ENCODE results near the gene ASB16. TPM values are rescaled to one million over a fixed set of nuclear protein-coding genes. Genes with fewer than 3 reads are reported as not detected.
A peak's percentile ranks its signal among the peaks of the same experiment; 100 is the strongest.

The ASB16 gene
- total RNA-seq, 1 experiment from 2014 or later = 0.11 TPM

DNA sequence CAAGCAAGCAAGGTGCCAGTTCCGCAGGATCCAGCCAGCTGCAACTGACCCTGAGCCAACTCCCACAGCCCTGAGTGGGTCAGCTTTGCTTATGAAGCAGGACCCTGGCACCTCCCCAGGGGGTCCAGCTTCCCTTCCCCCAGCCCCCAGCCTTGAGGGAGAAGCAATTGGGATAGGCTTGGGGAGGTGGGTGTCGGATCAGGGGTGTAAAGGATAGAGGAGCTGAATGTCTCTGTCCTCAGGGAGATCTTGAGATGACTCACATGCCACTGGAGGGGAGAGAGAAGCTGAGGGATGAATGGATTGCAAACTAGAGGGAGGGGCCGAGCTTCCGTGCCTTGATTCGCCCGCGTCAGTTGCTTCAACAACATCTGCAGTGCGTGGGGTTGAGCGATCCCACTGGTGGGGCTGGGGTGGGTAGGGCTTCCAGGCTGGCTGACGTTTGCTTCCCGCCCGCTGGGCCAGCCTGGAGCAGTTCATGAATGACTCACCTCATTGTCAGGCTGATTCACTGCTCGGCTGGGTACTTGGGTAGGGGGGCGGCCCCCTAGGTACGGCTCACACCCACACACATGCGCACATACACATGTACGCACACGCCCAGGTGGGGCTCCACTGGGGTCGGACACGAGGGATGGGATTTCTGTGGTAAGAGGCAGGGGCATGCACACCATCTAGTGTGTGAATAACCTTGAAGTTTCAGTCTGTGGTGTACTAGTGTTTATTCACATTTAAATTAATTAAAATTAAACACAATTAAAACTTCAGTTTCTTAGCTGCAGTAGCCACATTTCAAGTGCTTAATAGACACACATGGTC, 32.4 kb upstream of the ASB16 start (continued):
- no peak for TF ChIP-seq JAZF1 (CRISPR knock-in tag; IDR thresholded peaks at IDR 0.05)
- TF ChIP-seq, protein P1, sequence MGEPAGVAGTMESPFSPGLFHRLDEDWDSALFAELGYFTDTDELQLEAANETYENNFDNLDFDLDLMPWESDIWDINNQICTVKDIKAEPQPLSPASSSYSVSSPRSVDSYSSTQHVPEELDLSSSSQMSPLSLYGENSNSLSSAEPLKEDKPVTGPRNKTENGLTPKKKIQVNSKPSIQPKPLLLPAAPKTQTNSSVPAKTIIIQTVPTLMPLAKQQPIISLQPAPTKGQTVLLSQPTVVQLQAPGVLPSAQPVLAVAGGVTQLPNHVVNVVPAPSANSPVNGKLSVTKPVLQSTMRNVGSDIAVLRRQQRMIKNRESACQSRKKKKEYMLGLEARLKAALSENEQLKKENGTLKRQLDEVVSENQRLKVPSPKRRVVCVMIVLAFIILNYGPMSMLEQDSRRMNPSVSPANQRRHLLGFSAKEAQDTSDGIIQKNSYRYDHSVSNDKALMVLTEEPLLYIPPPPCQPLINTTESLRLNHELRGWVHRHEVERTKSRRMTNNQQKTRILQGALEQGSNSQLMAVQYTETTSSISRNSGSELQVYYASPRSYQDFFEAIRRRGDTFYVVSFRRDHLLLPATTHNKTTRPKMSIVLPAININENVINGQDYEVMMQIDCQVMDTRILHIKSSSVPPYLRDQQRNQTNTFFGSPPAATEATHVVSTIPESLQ (CRISPR knock-in tag; IDR thresholded peaks at IDR 0.05) = no peak
- no peak for TF ChIP-seq NR3C1 (CRISPR knock-in tag; conservative IDR thresholded peaks at IDR 0.05; ENCODE audit: low read depth)
- TF ChIP-seq SMAD3 (CRISPR knock-in tag; IDR thresholded peaks at IDR 0.05; ENCODE audit: borderline replicate concordance) = no peak
- TF ChIP-seq FOXJ3 (CRISPR knock-in tag; IDR thresholded peaks at IDR 0.05; ENCODE audit: borderline replicate concordance) = no peak
- TF ChIP-seq, protein P2, sequence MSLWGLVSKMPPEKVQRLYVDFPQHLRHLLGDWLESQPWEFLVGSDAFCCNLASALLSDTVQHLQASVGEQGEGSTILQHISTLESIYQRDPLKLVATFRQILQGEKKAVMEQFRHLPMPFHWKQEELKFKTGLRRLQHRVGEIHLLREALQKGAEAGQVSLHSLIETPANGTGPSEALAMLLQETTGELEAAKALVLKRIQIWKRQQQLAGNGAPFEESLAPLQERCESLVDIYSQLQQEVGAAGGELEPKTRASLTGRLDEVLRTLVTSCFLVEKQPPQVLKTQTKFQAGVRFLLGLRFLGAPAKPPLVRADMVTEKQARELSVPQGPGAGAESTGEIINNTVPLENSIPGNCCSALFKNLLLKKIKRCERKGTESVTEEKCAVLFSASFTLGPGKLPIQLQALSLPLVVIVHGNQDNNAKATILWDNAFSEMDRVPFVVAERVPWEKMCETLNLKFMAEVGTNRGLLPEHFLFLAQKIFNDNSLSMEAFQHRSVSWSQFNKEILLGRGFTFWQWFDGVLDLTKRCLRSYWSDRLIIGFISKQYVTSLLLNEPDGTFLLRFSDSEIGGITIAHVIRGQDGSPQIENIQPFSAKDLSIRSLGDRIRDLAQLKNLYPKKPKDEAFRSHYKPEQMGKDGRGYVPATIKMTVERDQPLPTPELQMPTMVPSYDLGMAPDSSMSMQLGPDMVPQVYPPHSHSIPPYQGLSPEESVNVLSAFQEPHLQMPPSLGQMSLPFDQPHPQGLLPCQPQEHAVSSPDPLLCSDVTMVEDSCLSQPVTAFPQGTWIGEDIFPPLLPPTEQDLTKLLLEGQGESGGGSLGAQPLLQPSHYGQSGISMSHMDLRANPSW (CRISPR knock-in tag; conservative IDR thresholded peaks at IDR 0.05; ENCODE audit: low read depth) = no peak
- TF ChIP-seq, protein P3, sequence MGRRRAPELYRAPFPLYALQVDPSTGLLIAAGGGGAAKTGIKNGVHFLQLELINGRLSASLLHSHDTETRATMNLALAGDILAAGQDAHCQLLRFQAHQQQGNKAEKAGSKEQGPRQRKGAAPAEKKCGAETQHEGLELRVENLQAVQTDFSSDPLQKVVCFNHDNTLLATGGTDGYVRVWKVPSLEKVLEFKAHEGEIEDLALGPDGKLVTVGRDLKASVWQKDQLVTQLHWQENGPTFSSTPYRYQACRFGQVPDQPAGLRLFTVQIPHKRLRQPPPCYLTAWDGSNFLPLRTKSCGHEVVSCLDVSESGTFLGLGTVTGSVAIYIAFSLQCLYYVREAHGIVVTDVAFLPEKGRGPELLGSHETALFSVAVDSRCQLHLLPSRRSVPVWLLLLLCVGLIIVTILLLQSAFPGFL (CRISPR knock-in tag; IDR thresholded peaks at IDR 0.05; ENCODE audit: borderline replicate concordance) = no peak
- TF ChIP-seq, protein P4, sequence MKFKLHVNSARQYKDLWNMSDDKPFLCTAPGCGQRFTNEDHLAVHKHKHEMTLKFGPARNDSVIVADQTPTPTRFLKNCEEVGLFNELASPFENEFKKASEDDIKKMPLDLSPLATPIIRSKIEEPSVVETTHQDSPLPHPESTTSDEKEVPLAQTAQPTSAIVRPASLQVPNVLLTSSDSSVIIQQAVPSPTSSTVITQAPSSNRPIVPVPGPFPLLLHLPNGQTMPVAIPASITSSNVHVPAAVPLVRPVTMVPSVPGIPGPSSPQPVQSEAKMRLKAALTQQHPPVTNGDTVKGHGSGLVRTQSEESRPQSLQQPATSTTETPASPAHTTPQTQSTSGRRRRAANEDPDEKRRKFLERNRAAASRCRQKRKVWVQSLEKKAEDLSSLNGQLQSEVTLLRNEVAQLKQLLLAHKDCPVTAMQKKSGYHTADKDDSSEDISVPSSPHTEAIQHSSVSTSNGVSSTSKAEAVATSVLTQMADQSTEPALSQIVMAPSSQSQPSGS (CRISPR knock-in tag; IDR thresholded peaks at IDR 0.05; ENCODE audit: borderline replicate concordance, low read depth) = no peak
- TF ChIP-seq, protein P5, sequence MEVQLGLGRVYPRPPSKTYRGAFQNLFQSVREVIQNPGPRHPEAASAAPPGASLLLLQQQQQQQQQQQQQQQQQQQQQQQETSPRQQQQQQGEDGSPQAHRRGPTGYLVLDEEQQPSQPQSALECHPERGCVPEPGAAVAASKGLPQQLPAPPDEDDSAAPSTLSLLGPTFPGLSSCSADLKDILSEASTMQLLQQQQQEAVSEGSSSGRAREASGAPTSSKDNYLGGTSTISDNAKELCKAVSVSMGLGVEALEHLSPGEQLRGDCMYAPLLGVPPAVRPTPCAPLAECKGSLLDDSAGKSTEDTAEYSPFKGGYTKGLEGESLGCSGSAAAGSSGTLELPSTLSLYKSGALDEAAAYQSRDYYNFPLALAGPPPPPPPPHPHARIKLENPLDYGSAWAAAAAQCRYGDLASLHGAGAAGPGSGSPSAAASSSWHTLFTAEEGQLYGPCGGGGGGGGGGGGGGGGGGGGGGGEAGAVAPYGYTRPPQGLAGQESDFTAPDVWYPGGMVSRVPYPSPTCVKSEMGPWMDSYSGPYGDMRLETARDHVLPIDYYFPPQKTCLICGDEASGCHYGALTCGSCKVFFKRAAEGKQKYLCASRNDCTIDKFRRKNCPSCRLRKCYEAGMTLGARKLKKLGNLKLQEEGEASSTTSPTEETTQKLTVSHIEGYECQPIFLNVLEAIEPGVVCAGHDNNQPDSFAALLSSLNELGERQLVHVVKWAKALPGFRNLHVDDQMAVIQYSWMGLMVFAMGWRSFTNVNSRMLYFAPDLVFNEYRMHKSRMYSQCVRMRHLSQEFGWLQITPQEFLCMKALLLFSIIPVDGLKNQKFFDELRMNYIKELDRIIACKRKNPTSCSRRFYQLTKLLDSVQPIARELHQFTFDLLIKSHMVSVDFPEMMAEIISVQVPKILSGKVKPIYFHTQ (CRISPR knock-in tag; IDR thresholded peaks at IDR 0.05) = no peak
- no peak for TF ChIP-seq ZNF317 (CRISPR knock-in tag; IDR thresholded peaks at IDR 0.05; ENCODE audit: borderline replicate concordance, low read depth)
- TF ChIP-seq EMX1 (CRISPR knock-in tag; IDR thresholded peaks at IDR 0.05) = no peak
- TF ChIP-seq ZNF232 (CRISPR knock-in tag; IDR thresholded peaks at IDR 0.05) = no peak
- TF ChIP-seq ETV6 (CRISPR knock-in tag; IDR thresholded peaks at IDR 0.05) = no peak; the same call in 1 of the 2 replicates
- TF ChIP-seq, protein P6, sequence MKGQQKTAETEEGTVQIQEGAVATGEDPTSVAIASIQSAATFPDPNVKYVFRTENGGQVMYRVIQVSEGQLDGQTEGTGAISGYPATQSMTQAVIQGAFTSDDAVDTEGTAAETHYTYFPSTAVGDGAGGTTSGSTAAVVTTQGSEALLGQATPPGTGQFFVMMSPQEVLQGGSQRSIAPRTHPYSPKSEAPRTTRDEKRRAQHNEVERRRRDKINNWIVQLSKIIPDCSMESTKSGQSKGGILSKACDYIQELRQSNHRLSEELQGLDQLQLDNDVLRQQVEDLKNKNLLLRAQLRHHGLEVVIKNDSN (CRISPR knock-in tag; IDR thresholded peaks at IDR 0.05) = 0 out of 2 replicates have a peak, but pooled peaks have one; percentile 29
- TF ChIP-seq, protein P7, sequence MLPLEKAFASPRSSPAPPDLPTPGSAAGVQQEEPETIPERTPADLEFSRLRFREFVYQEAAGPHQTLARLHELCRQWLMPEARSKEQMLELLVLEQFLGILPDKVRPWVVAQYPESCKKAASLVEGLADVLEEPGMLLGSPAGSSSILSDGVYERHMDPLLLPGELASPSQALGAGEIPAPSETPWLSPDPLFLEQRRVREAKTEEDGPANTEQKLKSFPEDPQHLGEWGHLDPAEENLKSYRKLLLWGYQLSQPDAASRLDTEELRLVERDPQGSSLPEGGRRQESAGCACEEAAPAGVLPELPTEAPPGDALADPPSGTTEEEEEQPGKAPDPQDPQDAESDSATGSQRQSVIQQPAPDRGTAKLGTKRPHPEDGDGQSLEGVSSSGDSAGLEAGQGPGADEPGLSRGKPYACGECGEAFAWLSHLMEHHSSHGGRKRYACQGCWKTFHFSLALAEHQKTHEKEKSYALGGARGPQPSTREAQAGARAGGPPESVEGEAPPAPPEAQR (CRISPR knock-in tag; IDR thresholded peaks at IDR 0.05) = no peak
- no peak for TF ChIP-seq NR2C2 (CRISPR knock-in tag; IDR thresholded peaks at IDR 0.05)
- no peak for TF ChIP-seq TCF7 (CRISPR knock-in tag; IDR thresholded peaks at IDR 0.05; ENCODE audit: low read depth)
- peak; percentile 56; the same call in 1 of the 2 replicates for TF ChIP-seq TEAD1 (CRISPR knock-in tag; IDR thresholded peaks at IDR 0.05)
- no peak for TF ChIP-seq KAT7 (CRISPR knock-in tag; IDR thresholded peaks at IDR 0.05; ENCODE audit: borderline replicate concordance)
- TF ChIP-seq, protein P8, sequence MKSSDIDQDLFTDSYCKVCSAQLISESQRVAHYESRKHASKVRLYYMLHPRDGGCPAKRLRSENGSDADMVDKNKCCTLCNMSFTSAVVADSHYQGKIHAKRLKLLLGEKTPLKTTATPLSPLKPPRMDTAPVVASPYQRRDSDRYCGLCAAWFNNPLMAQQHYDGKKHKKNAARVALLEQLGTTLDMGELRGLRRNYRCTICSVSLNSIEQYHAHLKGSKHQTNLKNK (CRISPR knock-in tag; IDR thresholded peaks at IDR 0.05) = no peak
- no peak for TF ChIP-seq ATF1 (CRISPR knock-in tag; IDR thresholded peaks at IDR 0.05)
- no peak for TF ChIP-seq MXD4 (CRISPR knock-in tag; IDR thresholded peaks at IDR 0.05; ENCODE audit: borderline replicate concordance)
- TF ChIP-seq, protein P9, sequence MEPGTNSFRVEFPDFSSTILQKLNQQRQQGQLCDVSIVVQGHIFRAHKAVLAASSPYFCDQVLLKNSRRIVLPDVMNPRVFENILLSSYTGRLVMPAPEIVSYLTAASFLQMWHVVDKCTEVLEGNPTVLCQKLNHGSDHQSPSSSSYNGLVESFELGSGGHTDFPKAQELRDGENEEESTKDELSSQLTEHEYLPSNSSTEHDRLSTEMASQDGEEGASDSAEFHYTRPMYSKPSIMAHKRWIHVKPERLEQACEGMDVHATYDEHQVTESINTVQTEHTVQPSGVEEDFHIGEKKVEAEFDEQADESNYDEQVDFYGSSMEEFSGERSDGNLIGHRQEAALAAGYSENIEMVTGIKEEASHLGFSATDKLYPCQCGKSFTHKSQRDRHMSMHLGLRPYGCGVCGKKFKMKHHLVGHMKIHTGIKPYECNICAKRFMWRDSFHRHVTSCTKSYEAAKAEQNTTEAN (CRISPR knock-in tag; IDR thresholded peaks at IDR 0.05) = no peak
